H1 (cell line): Measurements from ENCODE around the gene MYL9. TPM values are rescaled to one million over a fixed set of nuclear protein-coding genes. Genes with fewer than 3 reads are reported as not detected.
A peak's percentile ranks its signal among the peaks of the same experiment; 100 is the strongest.

Source experiments
- CTCF ChIA-PET: fragments of 300-600 bp; sonication (Branson Sonifier 250); formaldehyde crosslinking; loops from one replicate; lab custom pipeline; 2021; ENCODE audit not compliant: partially characterized antibody; lab: Charles Lee
- POLR2A ChIA-PET: fragments of 300-600 bp; sonication (Branson Sonifier 250); formaldehyde crosslinking; loops from one replicate; lab custom pipeline; 2021; ENCODE audit warnings: inconsistent platforms; ENCODE audit not compliant: partially characterized antibody; lab: Charles Lee
- DNase-seq, 2 experiments: peaks; one replicate each; pipeline versions ENCODE4 v3.0.0 to v3.0.0-alpha.2; 2010 to 2022; ENCODE audit warnings: low spot score in 2 of 2, low read depth in 1 of 2, mixed read lengths in 1 of 2
- FAIRE-seq: peaks from 2 replicates; lab custom pipeline; 2011; peaks lifted over from hg19 to GRCh38; lab: Jason Lieb, UNC
- H2AFZ ChIP-seq: 2 replicates; pipeline ENCODE4 v1.8.1; 2012; ENCODE audit warnings: low read length, inconsistent platforms
- H2AK5ac ChIP-seq: 2 replicates; pipeline ENCODE4 v1.6.1; 2013; ENCODE audit warnings: low read depth, low read length
- H2BK120ac ChIP-seq: replicated peaks from 2 replicates; pipeline ENCODE3; 2013; ENCODE audit warnings: low read depth, low read length, inconsistent platforms
- H2BK12ac ChIP-seq: 2 replicates; pipeline ENCODE4 v1.6.1; 2013; ENCODE audit warnings: low read depth, low read length
- H2BK15ac ChIP-seq: 2 replicates; pipeline ENCODE4 v1.6.1; 2013; ENCODE audit warnings: low read length
- H2BK20ac ChIP-seq: 2 replicates; pipeline ENCODE4 v1.6.1; 2013; ENCODE audit warnings: low read length
- H2BK5ac ChIP-seq: 2 replicates; pipeline ENCODE4 v1.6.1; 2013; ENCODE audit warnings: low read depth, low read length
- H3K14ac ChIP-seq: 2 replicates; pipeline ENCODE4 v1.6.1; 2013; ENCODE audit warnings: inconsistent platforms; ENCODE audit not compliant: insufficient read length
- H3K18ac ChIP-seq: 2 replicates; pipeline ENCODE4 v1.6.1; 2013; ENCODE audit warnings: low read length; ENCODE audit errors: extremely low read depth
- H3K23ac ChIP-seq: 2 replicates; pipeline ENCODE4 v1.6.1; 2013; ENCODE audit warnings: inconsistent platforms; ENCODE audit not compliant: insufficient read length
- H3K23me2 ChIP-seq: 2 replicates; pipeline ENCODE4 v1.6.1; 2013; ENCODE audit warnings: low read depth, low read length
- H3K27ac ChIP-seq: 2 replicates; pipeline ENCODE4 v1.6.1; 2011; ENCODE audit warnings: low read depth, low read length, inconsistent platforms
- H3K27me3 ChIP-seq, 4 experiments: replicated peaks in 1 of 4; 1 replicate in 1 of 4; 2 replicates in 3 of 4; pipeline versions ENCODE4 v1.6.1 to v1.8.1; 2011 to 2013; ENCODE audit warnings: low read length in 3 of 4, mild to moderate bottlenecking in 3 of 4, inconsistent platforms in 2 of 4, mixed read lengths in 2 of 4, moderate library complexity in 1 of 4; ENCODE audit not compliant: control insufficient read depth in 3 of 4, insufficient read depth in 3 of 4; ENCODE audit errors: extremely low read depth in 1 of 4
- H3K36me3 ChIP-seq, 4 experiments: 2 replicates each; pipeline versions ENCODE4 v1.6.1 to v1.8.1; 2011 to 2013; ENCODE audit warnings: mild to moderate bottlenecking in 4 of 4, low read length in 3 of 4, moderate library complexity in 2 of 4, control low read depth in 1 of 4, inconsistent platforms in 1 of 4; ENCODE audit not compliant: insufficient read depth in 4 of 4, control insufficient read depth in 2 of 4
- H3K4ac ChIP-seq: replicated peaks from 2 replicates; pipeline ENCODE3; 2013; ENCODE audit warnings: low read length, low read depth, mixed read lengths, inconsistent platforms; ENCODE audit not compliant: insufficient read length
- H3K4me1 ChIP-seq, 4 experiments: replicated peaks in 1 of 4; 1 replicate in 1 of 4; 2 replicates in 3 of 4; pipeline versions ENCODE4 v1.6.1 to v1.8.1; 2011 to 2013; ENCODE audit warnings: low read length in 3 of 4, inconsistent platforms in 2 of 4, mixed read lengths in 1 of 4; ENCODE audit not compliant: insufficient read depth in 4 of 4, control insufficient read depth in 3 of 4
- H3K4me2 ChIP-seq, 2 experiments: 2 replicates each; pipeline versions ENCODE4 v1.6.1 to v1.8.1; 2011 to 2013; ENCODE audit warnings: low read depth in 2 of 2, low read length in 2 of 2, control low read depth in 1 of 2, inconsistent platforms in 1 of 2, mild to moderate bottlenecking in 1 of 2; ENCODE audit not compliant: insufficient read depth in 1 of 2
- H3K4me3 ChIP-seq, 4 experiments: fragments of 200-600, 300-600 bp in 1 of 4; sonication (generic), shearing (Covaris generic), sonication (Bioruptor Twin) in 1 of 4; 2 replicates each; pipeline versions ENCODE4 v1.5.1 to v1.8.1; 2011 to 2016; ENCODE audit warnings: low read length in 4 of 4, low read depth in 3 of 4, control low read depth in 2 of 4, inconsistent platforms in 2 of 4, mild to moderate bottlenecking in 2 of 4, mixed read lengths in 1 of 4, moderate library complexity in 1 of 4; ENCODE audit not compliant: insufficient read depth in 2 of 4; ENCODE audit errors: extremely low read depth in 1 of 4
- H3K56ac ChIP-seq: replicated peaks from 2 replicates; pipeline ENCODE3; 2013; ENCODE audit warnings: low read depth, mild to moderate bottlenecking, mixed read lengths, low read length, inconsistent platforms; ENCODE audit not compliant: insufficient read length
- H3K79me1 ChIP-seq: 2 replicates; pipeline ENCODE4 v1.6.1; 2013; ENCODE audit warnings: low read depth, low read length, control low read depth
- H3K79me2 ChIP-seq, 2 experiments: 2 replicates each; pipeline versions ENCODE4 v1.6.1 to v1.8.1; 2012 to 2013; ENCODE audit warnings: low read length in 2 of 2, mild to moderate bottlenecking in 2 of 2, inconsistent platforms in 1 of 2; ENCODE audit not compliant: insufficient read depth in 2 of 2, control insufficient read depth in 1 of 2
- H3K9ac ChIP-seq, 4 experiments: replicated peaks in 1 of 4; 1 replicate in 1 of 4; 2 replicates in 3 of 4; pipeline versions ENCODE4 v1.6.1 to v1.8.1; 2011 to 2013; ENCODE audit warnings: low read depth in 3 of 4, low read length in 3 of 4, control low read depth in 2 of 4, mild to moderate bottlenecking in 2 of 4, moderate library complexity in 2 of 4, inconsistent platforms in 1 of 4; ENCODE audit errors: extremely low read depth in 1 of 4
- H3K9me3 ChIP-seq, 2 experiments: 2 replicates each; pipeline versions ENCODE4 v1.6.1 to v1.8.1; 2012 to 2013; ENCODE audit warnings: mild to moderate bottlenecking in 2 of 2, moderate library complexity in 2 of 2, control low read depth in 1 of 2, inconsistent platforms in 1 of 2, low read depth in 1 of 2, low read length in 1 of 2, mixed read lengths in 1 of 2; ENCODE audit not compliant: insufficient read depth in 2 of 2
- H4K20me1 ChIP-seq, 2 experiments: replicated peaks in 1 of 2; 2 replicates each; pipeline versions ENCODE3 to v1.8.1; 2011 to 2013; ENCODE audit warnings: inconsistent platforms in 2 of 2, low read length in 2 of 2, mild to moderate bottlenecking in 1 of 2; ENCODE audit not compliant: insufficient read depth in 2 of 2, control insufficient read depth in 1 of 2
- H4K5ac ChIP-seq: 2 replicates; pipeline ENCODE4 v1.6.1; 2013; ENCODE audit warnings: low read length, low read depth, mixed read lengths, inconsistent platforms; ENCODE audit not compliant: insufficient read length
- H4K8ac ChIP-seq: 2 replicates; pipeline ENCODE4 v1.8.0; 2013; ENCODE audit warnings: mild to moderate bottlenecking, moderate library complexity, low read length, inconsistent platforms; ENCODE audit not compliant: insufficient read depth; ENCODE audit errors: extremely low read depth
- H4K91ac ChIP-seq: replicated peaks from 2 replicates; pipeline ENCODE3; 2013; ENCODE audit warnings: low read length, mixed read lengths, inconsistent platforms; ENCODE audit not compliant: insufficient read length
- HDAC6 ChIP-seq: IDR thresholded peaks from one replicate; pipeline ENCODE4 v1.7.1; 2012; ENCODE audit warnings: low read depth, mild to moderate bottlenecking, inconsistent platforms, low read length, moderate library complexity
- JUND ChIP-seq: IDR thresholded peaks from 2 replicates; pipeline ENCODE4 v1.6.1; 2011; ENCODE audit warnings: mild to moderate bottlenecking, improper control_type of control experiment, low read length
- RAD21 ChIP-seq, 2 experiments: IDR thresholded peaks in 1 of 2; conservative IDR thresholded peaks in 1 of 2; 2 replicates each; pipeline ENCODE4 v1.6.1; 2011; ENCODE audit warnings: low read depth in 2 of 2, low read length in 2 of 2, improper control_type of control experiment in 1 of 2, inconsistent platforms in 1 of 2, mild to moderate bottlenecking in 1 of 2, moderate library complexity in 1 of 2
- SUZ12 ChIP-seq: fragments of 200-600 bp; sonication (generic); IDR thresholded peaks from 2 replicates; pipeline ENCODE4 v1.6.1; 2012; ENCODE audit warnings: mild to moderate bottlenecking, inconsistent platforms, low read length, moderate library complexity, mixed read lengths
- TAF1 ChIP-seq: IDR thresholded peaks from 2 replicates; pipeline ENCODE4 v1.6.1; 2011; ENCODE audit warnings: mild to moderate bottlenecking, low read depth, low read length
- TCF12 ChIP-seq: IDR thresholded peaks from 2 replicates; pipeline ENCODE4 v1.6.1; 2011; ENCODE audit warnings: low read depth, mild to moderate bottlenecking, low read length
- WGBS, 2 experiments: shearing (Covaris generic) in 1 of 2; methylation state at CpG; one replicate each; pipeline versions ENCODE4 v1.1.6 to v1.1.7; 2013 to 2015; ENCODE audit warnings: low lambda C conversion rate in 2 of 2, mixed read lengths in 2 of 2, inconsistent platforms in 1 of 2, low coverage in 1 of 2, missing lambda C conversion rate in 1 of 2; ENCODE audit not compliant: insufficient replicate concordance in 2 of 2, insufficient coverage in 1 of 2, insufficient read length in 1 of 2; ENCODE audit errors: extremely low coverage in 1 of 2, missing lambda C conversion rate in 1 of 2; 5-methylcytosine and 5-hydroxymethylcytosine counted together
- polyA plus RNA-seq, 7 experiments: library from polyadenylated mRNA; depleted of rRNA in 3 of 7; stranded (reverse) in 5 of 7; unstranded in 2 of 7; fragments of >200 nt in 5 of 7; fragments of 200-250 nt in 2 of 7; gene quantifications; 1 replicate in 5 of 7; 2 replicates in 1 of 7; 4 replicates in 1 of 7; pipeline versions ENCODE4 v1.2.1 to v1.2.3, GENCODE V29; 2011 to 2013; ENCODE audit warnings: missing spikeins in 2 of 7, mixed read lengths in 2 of 7
- total RNA-seq: library from RNA; stranded (reverse); fragmentation: NEBNext Ultra II Directional; extraction: Animal tissue kit (Norgen Biotek cat#: 25700); gene quantifications from 2 replicates; pipeline ENCODE4 v1.2.1, GENCODE V29; 2021
- TF ChIP-seq, protein P1 (sequence below): IDR thresholded peaks from 2 replicates; pipeline ENCODE4 v1.6.1; 2012; ENCODE audit warnings: inconsistent platforms
- TF ChIP-seq, protein P2 (sequence below): IDR thresholded peaks from 2 replicates; pipeline ENCODE4 v1.6.1; 2011; ENCODE audit warnings: low read length, improper control_type of control experiment

MYL9 gene
- total and polyA plus RNA-seq, 2 of the 8 experiments (the other 6 are each of a cell fraction or from before 2014, with no cell fraction given), result 26.8 to 193 TPM

DNA sequence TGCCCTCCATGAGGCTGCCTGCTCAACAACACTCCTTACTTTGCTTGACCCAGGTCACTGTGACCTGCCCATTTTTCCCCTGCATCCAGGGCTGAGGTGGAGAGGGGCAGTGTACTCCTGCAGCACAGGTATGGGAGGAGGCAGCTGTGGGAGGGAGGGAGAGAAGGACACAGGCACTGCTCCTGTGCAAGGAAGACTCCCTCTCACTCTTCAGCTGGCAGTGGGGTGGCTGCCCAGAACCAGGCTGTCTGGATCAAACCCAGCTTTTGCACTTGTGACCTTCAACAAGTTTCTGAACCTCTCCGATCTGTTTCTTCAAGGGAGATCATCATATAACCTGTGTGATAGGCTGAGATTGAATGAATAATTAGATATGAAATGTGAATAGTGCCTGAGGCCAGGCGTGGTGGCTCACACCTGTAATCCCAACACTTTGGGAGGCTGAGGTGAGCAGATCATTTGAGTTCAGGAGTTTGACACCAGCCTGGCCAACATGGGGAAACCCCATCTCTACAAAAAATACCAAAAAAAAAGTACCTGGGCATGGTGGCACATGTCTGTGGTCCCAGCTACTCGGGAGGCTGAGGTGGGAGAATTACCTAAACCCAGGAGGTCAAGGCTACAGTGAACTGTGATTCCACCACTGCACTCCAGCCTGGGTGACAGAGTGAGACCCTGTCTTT lies 46.2 kb downstream of the MYL9 start:
- CTCF ChIA-PET, result interaction anchor here (0.6 to 14.2 kb wide), 8 partner anchors 11 to 188 kb away, joined by 3 to 202 read pairs (median 8); partner anchors contain the start of genes MYL9, RAB5IF and TGIF2
- Histone ChIP-seq H3K79me1 (peaks cover 8% of the 10 kb centered on the region), H2BK12ac (0 out of 2 replicates have a peak overlapping the region, but pooled peaks have one; percentile 60), H2AFZ (no peak overlapping the region), H3K56ac (no peak overlapping the region), H3K4me1 (peaks cover 3 to 20% (median 11%) of the 10 kb centered on the region in 4 experiments; a peak in 6 of 7 replicates), H3K4me2 (no peak overlapping the region), H2BK5ac (peak overlapping the region; percentile 71; the same call in 1 of the 2 replicates), H4K91ac (peak overlapping the region; percentile 69), H2BK15ac (peak overlapping the region; percentile 88; the same call in 1 of the 2 replicates), H3K36me3 (peaks cover 5 to 31% (median 19%) of the 10 kb centered on the region in 4 experiments; a peak in 6 of 8 replicates), H2BK120ac (no peak overlapping the region), H3K27ac (no peak overlapping the region), H3K79me2 (peaks cover 0 to 7% of the 10 kb centered on the region in 2 experiments; a peak in 1 of 4 replicates), H3K14ac (no peak overlapping the region)
- WGBS, 2 experiments, result 94% methylated on average over 3 of the region's 3 CpGs; no CpG with 5 or more reads in 1 of the 2 experiments
- POLR2A ChIA-PET, result interaction anchor here (0.6 to 26.6 kb wide), 4 partner anchors 10 to 26 kb away, joined by 3 to 388 read pairs (median 66); partner anchors contain the start of genes RAB5IF and TGIF2
- DNase-seq, result no peak
- TF ChIP-seq RAD21 (IDR thresholded peaks at IDR 0.05 in 1 of 2, conservative IDR thresholded peaks at IDR 0.05 in 1 of 2; ENCODE audit: low read depth in 2 of 2, low read length in 2 of 2), result no peak
- no peak for TF ChIP-seq HDAC6
- no peak for TF ChIP-seq SUZ12
- no peak for TF ChIP-seq TCF12
- TF ChIP-seq, protein P1, sequence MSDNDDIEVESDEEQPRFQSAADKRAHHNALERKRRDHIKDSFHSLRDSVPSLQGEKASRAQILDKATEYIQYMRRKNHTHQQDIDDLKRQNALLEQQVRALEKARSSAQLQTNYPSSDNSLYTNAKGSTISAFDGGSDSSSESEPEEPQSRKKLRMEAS, result no peak
- no peak for TF ChIP-seq TAF1
- no peak for TF ChIP-seq JUND
- TF ChIP-seq, protein P2, sequence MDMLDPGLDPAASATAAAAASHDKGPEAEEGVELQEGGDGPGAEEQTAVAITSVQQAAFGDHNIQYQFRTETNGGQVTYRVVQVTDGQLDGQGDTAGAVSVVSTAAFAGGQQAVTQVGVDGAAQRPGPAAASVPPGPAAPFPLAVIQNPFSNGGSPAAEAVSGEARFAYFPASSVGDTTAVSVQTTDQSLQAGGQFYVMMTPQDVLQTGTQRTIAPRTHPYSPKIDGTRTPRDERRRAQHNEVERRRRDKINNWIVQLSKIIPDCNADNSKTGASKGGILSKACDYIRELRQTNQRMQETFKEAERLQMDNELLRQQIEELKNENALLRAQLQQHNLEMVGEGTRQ, result no peak
- TF ChIP-seq, all 59 proteins: peak for 0
- peak overlapping the region; percentile 10; the same call in 1 of the 2 replicates for H3K18ac ChIP-seq
- no peaks in the 10 kb centered on the region for H4K20me1 ChIP-seq
- FAIRE-seq, result no peak
- no peaks in the 10 kb centered on the region for H3K27me3 ChIP-seq
- H3K9ac ChIP-seq, result no peak overlapping the region
- H3K4ac ChIP-seq, result peak overlapping the region; percentile 94
- H4K8ac ChIP-seq, result no peak overlapping the region
- no peaks in the 10 kb centered on the region for H3K23me2 ChIP-seq
- H3K23ac ChIP-seq, result no peak overlapping the region
- H3K4me3 ChIP-seq, result no peak overlapping the region
- H2BK20ac ChIP-seq, result peak overlapping the region; percentile 11; the same call in 1 of the 2 replicates
- H4K5ac ChIP-seq, result no peak overlapping the region
- peaks cover 6 to 7% of the 10 kb centered on the region in 2 experiments; a peak in 2 of 4 replicates for H3K9me3 ChIP-seq
- H2AK5ac ChIP-seq, result peak overlapping the region; percentile 97
